G401 (cell line): Measurements from ENCODE around the gene SIGLEC1. TPM values are rescaled to one million over a fixed set of nuclear protein-coding genes. Genes with fewer than 3 reads are reported as not detected.

ENCODE experiments used
- DNase-seq: peaks from one replicate; pipeline ENCODE4 v3.0.0-alpha.2; 2015; ENCODE audit warnings: low spot score
- in situ Hi-C: cut with HindIII; loops from 2 replicates; pipeline ENCODE4 v1.10.0; 2016; ENCODE audit warnings: low sequenced_read_pairs, mixed read lengths
- total RNA-seq: library from RNA; depleted of rRNA; stranded (reverse); fragments of >200 nt; shearing (Covaris generic); gene quantifications from 2 replicates; pipeline ENCODE4 v1.2.3, GENCODE V29; 2014

SIGLEC1 gene
- total RNA-seq, 1 experiment from 2014 or later: not detected

DNA sequence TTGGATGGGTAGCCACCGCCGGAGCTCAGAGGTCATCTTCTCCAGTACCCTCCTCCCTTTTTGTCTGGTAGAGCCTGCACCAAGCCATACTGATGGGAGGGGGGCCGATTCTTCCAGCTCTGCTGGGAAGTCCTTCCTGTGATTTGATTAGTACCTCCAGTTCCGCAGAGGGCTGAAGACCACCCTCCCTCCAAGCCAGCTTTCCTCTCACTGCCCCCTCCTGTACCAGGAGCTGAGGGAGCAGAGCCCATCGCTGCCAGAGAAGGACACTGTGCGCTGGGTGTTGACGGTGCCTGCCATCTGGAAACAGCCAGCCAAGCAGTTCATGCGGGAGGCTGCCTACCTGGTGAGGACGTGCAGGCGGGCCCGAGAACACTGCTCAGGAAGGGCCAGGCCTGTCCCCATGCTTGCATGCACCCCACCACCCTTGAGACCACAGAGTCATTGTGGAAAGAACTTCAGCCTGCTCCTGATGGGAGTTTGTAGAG lies 33.3 kb upstream of the SIGLEC1 start:
- DNase-seq: no peak
- in situ Hi-C loops: no loop called here

GRCh38 chr20:3744806-3745685 lies 32.6 kb upstream of the SIGLEC1 start:
- in situ Hi-C loops: no loop called here
- DNase-seq: no peak

DNA sequence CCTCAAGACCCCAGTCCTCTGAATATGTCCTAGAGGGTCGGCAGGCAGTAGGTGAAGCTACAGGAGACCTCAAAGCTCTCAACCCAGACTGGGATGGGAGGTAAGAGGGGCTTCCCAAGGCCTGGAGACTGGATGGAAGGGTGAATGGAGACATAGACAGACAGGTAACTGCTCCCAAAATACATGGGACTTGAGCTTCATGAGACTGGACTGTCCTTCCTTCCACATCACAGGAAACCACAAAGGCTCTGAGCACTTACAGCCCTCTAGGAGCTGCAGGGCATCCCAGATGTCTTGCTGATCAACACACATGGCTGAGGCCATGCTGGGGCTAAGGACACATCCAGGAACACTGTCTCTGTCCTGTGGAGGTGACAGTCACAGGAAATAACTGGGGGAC lies 31.6 kb upstream of the SIGLEC1 start:
- DNase-seq: no peak
- in situ Hi-C loops: no loop called here

DNA sequence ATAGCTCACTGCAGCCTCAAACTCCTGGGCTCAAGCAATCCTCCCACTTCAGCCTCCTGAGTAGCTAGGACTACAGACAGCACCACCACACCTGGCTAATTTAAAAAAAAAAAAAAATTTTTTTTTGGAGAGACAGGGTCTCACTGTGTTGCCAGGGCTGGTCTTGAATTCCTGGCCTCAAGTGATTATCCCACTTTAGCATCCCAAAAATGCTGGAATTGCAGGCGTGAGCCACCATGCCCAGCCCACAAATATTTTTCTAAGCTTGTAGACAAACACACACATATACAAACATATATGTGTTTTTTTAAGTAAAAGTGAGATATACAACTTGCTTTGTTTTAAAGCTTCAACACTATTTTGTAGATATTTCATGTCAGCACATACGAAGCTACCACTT lies 30.9 kb upstream of the SIGLEC1 start:
- in situ Hi-C loops: no loop called here

DNA sequence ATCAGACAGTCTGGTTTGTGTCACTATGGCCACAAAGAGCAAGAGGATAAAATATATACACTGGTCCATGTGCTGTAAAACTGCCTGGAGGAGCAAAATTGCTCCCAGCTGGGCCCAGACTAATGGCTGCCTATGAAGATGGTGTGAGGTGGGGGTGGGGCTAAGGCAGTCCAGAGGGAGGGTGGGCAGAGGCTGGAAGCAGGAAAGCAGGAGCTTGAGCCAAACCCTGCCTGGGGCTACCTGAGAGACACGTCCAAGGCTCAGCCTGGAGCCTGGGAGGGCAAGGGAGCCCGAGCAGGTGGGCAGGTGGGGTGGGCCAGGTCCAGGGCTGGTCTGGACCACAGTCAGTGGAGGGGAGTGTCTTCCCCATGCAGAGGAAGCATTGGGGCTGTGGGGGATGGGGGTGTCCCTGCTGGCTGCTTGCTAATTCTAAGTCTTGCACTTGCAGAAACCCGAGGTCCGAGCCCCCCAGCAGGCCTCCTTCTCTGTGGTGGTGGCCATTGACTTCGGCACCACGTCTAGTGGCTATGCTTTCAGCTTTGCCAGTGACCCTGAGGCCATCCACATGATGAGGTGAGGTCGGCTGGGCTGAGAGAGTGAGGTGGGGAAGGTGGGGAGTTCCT lies 29.5 kb upstream of the SIGLEC1 start:
- no peak for DNase-seq
- in situ Hi-C loops: no loop called here

More for the DNA sequence above, 30.9 kb upstream of the SIGLEC1 start:
- DNase-seq: no peak

DNA sequence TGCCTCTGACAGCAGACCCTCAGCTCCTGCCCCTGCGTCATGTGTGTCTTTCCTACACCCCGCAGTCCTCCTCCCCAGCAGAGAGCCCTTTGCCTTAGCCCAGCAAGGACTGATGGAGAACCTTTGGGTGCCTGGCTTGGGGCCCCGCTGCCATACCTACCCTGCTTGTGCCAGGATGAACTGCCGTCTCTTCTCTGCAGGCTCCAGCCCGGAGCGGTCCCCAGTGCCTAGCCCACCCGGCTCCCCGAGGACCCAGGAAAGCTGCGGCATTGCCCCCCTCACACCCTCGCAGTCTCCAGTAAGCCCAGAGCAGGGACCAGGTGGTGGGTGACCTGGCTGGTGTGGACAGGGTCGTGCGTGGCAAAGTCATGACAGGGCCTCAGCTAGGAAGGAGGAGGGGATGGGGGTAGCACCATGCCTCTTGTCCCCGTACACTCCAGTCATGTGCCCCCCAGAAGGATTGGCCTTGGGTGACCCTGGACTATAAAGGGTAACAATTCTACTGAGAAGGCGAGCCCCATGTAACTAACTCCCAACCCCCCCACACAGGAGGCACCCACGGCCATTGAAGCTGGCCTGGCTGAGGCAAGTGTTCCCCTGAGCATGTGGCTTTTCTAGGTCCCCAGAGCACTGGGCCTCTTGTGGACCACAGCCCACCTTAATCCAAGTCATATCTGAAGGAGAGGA lies 28.4 kb upstream of the SIGLEC1 start:
- no peak for DNase-seq
- in situ Hi-C loops: no loop called here

DNA sequence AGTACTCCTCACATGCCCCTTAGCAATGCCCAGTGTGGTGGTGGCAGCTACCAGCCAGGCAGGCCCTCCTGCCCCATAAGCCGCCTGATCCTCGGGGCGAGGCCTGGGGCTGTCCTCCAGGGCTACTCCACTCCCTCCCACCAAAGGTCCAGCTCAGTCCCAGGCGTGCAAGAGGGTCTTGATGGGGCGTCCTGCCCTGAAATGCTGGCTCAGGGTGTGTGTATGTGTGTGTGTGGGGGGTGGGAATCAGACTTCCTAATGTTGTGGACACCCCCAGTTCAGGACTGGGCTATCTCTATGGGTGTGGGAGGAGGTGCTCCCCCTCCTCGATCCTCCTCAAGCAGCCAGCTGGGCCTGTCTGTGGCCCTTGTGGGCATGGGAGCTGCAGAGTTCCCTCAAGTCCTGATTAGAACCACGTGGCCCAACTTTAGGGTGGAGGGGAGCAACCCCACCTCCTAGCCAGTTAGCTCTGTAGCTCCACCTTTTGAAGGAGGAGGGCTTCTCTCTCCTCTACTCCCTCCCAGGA lies 27.6 kb upstream of the SIGLEC1 start:
- no peak for DNase-seq
- in situ Hi-C loops: no loop called here

DNA sequence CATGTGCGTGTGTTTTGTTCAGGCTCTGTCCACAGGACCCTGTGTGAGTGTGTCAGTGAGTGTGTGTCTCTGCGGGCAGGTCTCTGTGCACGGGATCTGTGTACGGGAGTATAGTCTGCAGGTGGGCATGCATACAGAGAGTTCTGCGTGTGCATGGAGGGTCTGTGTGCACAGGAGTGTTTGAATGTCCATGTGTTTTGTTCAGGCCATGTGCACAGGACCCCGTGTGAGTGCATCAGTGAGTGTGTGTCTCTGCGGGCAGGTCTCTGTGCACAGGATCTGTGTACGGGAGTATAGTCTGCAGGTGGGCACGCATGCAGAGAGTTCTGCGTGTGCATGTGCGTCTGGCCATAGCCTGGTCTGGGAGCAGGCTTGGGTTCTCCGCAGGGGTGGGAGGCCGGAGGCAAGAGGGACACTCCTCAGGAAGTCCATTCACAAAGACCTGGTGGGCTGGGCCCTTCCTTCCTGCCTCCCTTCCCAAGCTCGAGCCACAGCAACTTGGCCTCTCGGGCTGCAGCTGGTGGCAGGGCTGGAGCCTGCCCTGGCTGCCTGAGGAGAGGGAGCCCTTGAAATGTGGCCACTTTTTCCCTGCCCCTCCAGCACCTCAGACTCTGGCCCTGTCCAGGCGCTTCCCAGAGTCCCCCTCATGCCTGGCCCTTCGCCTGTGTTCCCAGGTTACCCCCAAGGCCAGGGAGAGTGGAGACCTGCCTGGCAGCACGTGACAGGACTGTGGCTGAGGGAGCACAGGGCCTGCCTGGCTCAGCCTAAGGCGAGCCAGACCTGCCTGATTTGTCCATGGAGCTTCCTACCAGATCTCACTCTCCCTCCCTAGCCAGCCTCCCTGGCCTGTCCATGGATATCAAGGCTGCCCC lies 26.9 kb upstream of the SIGLEC1 start:
- DNase-seq: no peak
- in situ Hi-C loops: no loop called here

DNA sequence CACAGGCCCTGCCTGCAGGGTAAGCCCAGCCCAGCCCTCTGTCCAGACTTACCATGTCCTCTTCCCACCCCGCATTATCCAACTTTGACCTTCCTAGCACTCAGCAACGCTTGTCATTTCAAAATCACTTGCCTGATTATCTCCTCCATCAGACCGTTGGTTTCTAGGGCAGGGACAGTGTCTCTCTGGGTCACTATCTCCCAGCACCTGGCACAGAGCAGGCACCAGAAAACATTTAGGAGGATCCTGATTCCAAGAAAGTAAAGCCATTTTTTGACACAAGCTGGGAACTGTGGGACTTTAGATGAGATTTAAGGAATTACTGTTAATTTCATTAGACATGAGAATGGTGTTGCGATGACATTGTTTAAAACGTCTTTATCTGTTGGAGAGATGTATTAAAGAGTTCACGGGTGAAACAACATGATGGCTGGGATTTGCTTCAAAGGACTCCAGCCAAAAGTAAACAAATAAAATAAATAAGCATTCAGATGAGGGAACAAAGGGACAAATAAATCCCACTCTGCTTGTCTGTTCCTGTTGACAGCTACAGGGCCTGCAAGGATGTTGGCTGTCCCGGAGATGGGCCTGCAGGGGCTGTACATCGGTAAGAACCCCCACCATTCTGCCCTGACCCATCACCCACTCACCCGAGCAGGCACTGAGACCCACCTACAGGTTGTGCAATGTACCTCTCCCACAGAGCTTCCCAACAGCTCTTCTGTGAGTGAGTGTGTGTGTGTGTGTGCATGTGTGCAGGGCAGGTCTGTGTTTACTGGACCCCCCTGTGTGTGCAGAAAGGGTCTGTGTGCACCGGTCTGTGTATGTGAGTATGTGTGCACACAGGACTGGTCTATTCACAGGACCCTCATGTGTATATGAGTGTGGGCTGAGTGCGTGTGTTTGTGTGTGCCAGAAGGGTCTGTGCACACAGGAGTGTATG lies 26.0 kb upstream of the SIGLEC1 start:
- in situ Hi-C loops: no loop called here
- no peak for DNase-seq

- DNase-seq: no peak
- in situ Hi-C loops: no loop called here
These were observed 23.4 kb upstream of the SIGLEC1 start for GRCh38 chr20:3735768-3736167.

DNA sequence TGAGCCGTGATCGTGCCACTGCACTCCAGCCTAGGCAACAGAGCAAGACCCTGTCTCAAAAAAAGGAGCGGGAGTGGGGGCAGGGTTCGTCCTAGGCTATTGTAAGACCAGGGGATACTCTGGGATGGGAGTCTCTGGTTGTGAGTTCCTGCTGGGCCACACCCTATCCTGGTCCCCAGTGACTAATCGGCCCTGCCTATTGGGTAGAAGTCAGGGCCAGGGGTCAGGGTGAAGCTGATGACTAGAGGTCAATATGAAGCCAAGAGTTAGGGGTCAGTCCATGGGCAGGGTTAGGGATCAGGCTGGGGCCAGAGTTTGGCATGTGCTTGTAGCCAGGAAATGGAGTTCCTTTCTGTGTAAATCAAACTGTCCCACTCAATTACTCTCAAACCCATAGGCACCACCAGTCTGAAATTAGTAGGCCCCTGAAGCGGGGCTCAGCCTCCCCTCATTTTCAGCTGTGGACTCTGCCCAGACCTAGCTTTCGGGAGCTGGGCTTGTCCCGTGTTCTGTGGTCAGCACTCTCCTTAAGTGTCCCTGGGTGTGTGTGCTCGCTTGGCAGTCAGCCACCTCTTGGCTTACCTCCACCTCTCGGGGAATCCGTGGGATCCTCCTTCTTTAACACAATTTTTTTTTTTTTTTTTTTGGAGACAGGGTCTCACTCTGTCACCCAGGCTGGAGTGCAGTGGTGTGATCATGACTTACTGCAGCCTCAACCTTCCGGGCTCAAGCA lies 21.9 kb upstream of the SIGLEC1 start:
- in situ Hi-C loops: no loop called here
- DNase-seq: no peak

GRCh38 chr20:3733119-3733995 lies 21.0 kb upstream of the SIGLEC1 start:
- in situ Hi-C loops: no loop called here
- DNase-seq: no peak

DNA sequence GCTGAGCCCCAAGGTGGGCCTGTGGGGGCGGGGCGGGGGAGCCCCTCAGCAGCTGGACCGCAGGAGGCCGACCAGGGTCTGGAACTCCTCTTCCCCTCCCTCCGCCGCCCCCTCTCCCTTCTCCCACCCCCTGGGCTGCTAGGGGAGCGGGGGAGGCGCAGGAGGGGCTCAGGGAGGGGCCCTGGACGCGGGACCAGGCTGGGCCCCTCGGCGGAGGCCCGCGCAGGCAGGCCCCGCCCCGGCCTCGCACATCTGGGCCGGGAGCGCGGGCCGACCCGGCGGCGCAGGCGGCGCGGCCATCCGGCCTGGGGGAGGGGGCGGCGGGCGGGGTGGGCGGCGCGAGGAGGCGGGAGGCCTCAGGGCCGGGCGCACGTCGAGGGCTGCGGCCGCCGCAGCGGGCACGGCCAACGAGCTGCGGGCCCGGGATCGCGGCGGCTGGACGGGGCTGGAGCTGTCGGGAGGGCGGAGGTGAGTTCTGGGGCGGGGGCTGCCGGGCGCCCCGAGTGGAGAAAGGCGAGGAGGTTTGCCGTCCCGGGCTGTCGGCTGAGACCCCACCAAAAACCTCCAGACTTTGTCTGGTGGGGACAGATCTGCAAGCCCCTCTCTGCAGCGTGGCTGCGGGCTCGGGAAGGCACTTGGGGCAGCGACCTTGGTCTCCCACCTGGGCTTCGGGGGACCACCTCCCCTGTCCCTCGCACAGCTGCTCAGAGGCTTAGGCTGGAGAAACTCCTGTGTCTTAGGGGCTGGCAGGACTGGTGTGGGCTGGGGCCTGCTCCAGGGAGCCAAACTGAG lies 20.1 kb upstream of the SIGLEC1 start, which contains the start of gene HSPA12B:
TSS of gene HSPA12B (plus strand) at position 359 of the 792 bp plus-strand sequence. CDS start 5,990 bp downstream, outside the sequence.
- in situ Hi-C loops: no loop called here
- no peak for DNase-seq

DNA sequence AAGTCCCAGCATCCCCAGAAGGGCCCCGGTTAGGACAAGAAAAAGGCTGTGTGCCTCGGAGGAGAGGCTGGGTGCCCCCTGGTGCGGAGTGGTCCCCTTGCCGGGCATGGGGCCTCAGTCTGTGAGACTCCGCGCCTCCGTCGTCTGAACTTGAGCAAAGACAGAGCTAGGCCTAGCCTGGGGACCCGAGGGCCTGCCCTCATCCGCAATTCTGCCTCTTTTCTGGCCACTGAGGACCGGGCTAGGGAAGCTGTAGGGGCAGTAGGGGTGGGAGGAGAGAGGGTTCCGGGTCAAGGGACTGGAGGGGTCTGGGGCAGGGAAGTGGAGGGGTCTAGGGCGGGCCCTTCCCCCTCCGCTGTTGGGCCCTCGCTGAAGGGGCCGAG lies 19.5 kb upstream of the SIGLEC1 start:
- in situ Hi-C loops: no loop called here
- DNase-seq: no peak

DNA sequence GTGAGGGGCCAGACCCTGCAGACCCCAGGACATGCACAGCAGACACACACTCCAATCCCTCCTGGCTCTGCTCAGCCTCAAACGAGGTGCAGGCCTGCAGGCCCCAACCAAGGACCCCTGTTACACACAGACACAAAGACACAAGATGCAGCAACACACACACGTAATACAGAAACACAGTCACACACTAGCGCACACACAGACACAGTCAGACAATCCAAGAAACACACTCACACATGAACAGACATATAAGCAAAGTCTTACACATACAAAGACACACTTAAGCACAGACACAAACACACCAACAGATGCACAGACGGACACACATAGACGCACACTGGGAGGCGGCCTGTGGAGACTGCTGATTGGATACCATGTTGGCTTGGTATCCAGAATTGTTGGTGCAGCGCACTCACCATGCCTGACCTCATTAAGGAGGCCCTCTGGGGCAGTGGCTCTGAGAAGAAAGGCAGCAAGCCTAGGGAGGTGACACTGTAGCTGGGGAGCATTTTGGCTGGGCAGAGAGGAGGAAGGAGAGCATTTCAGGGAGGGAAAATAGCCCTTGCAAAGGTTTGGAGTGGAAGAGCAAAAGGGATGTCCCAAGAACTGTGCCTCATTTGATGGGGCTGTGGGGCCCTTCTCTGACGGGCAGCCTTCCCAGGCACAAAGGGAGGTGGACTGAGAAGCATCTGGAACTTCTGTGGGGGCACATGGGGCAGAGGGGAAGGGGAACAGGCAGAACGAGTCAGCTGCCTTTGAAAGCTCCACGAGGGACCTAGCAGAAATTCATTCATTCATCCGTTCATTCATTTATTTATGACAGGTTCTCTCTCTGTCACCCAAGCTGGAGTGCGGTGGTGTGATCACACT lies 18.6 kb upstream of the SIGLEC1 start:
- in situ Hi-C loops: no loop called here
- no peak for DNase-seq
